NCI-H2196 (cell line): Measurements from ENCODE around the gene LTA.
"Not testable (repeated sequence)": the region's sequence is repeated elsewhere in the genome, so short reads cannot be mapped to it uniquely, and the experiment has no call there.

Experiments
- DNase-seq: peaks from one replicate; lab custom pipeline; 2025; ENCODE audit not compliant: unreplicated experiment; lab: John Stamatoyannopoulos, UW

The LTA gene

GRCh38 chr6:31586599-31587281, 14.7 kb downstream of the LTA start:
- no peak for DNase-seq

- no peak for DNase-seq
Measured at GRCh38 chr6:31587791-31588777, 16.0 kb downstream of the LTA start.

- DNase-seq, result no peak
Measured at GRCh38 chr6:31588871-31589650, 17.0 kb downstream of the LTA start.

GRCh38 chr6:31590691-31591090, 18.6 kb downstream of the LTA start:
- DNase-seq, result not testable (repeated sequence)

- DNase-seq, result no peak
Measured at GRCh38 chr6:31592396-31592771, 20.3 kb downstream of the LTA start.

GRCh38 chr6:31597006-31597405, 24.9 kb downstream of the LTA start:
- no peak for DNase-seq

GRCh38 chr6:31607317-31607716, 35.2 kb downstream of the LTA start:
- DNase-seq, result no peak

- DNase-seq, result no peak
Measured at GRCh38 chr6:31609519-31610406, 37.7 kb downstream of the LTA start.

GRCh38 chr6:31610968-31611367, 38.9 kb downstream of the LTA start:
- no peak for DNase-seq

- DNase-seq, result no peak
Measured at GRCh38 chr6:31614075-31614619, 42.1 kb downstream of the LTA start.

- no peak for DNase-seq
Measured at GRCh38 chr6:31614684-31615578, 42.8 kb downstream of the LTA start, which contains the start of gene AIF1. TSS of gene AIF1 (plus strand) at chr6:31615234. CDS start at chr6:31615330, 96 bp downstream.

GRCh38 chr6:31615748-31616147, 43.7 kb downstream of the LTA start:
- no peak for DNase-seq

GRCh38 chr6:31617010-31617409, 44.9 kb downstream of the LTA start:
- no peak for DNase-seq

GRCh38 chr6:31619805-31620585, 47.9 kb downstream of the LTA start:
- DNase-seq, result peak; percentile 100

- DNase-seq, result peak; percentile 100
Measured at GRCh38 chr6:31620586-31621319, 48.7 kb downstream of the LTA start, which contains the start of gene PRRC2A. TSS of gene PRRC2A (plus strand) at chr6:31620715. CDS start at chr6:31622790, 2,075 bp downstream.

- no peak for DNase-seq
Measured at GRCh38 chr6:31621320-31621939, 49.3 kb downstream of the LTA start.

- no peak for DNase-seq
Measured at GRCh38 chr6:31621991-31622390, 49.9 kb downstream of the LTA start.
